ENCODE results near the gene STARD6. TPM values are rescaled to one million over a fixed set of nuclear protein-coding genes. Genes with fewer than 3 reads are reported as not detected.
"Not testable (repeated sequence)": the region's sequence is repeated elsewhere in the genome, so short reads cannot be mapped to it uniquely, and the experiment has no call there.

The STARD6 gene
- total RNA-seq, 1 experiment from 2014 or later, result not detected

DNA sequence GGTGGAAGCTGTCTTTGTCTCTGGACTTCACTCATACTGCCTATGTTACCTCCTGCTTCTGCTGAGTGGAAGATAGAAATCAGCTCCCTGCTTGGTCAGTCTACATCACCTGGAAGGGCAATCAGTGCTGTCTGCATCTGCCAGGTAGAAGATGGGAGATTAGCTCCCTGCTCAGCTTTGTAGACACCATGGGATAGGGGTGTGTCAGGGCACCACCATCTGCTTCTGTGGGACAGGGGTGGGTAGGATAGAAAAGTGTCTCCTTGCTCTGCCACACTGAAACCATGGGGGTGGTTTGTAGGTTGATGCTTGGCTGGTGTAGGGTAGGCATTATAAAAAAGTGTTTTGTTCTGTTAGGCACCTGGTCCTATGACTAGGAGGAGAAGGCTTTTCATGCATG lies 34.1 kb downstream of the STARD6 start:
- DNase-seq (ENCODE audit: low read depth, low spot score) (no peak), ATAC-seq (no peak)
- no peaks in the 10 kb centered on the region for H3K27me3 ChIP-seq (ENCODE audit: control insufficient read depth, insufficient read depth, low read length)
- H3K4me1 ChIP-seq (ENCODE audit: control insufficient read depth, insufficient read depth, low read length), result no peaks in the 10 kb centered on the region
- no TSS peak for BruUV-seq (replicated peaks)
- TF ChIP-seq, protein P1, sequence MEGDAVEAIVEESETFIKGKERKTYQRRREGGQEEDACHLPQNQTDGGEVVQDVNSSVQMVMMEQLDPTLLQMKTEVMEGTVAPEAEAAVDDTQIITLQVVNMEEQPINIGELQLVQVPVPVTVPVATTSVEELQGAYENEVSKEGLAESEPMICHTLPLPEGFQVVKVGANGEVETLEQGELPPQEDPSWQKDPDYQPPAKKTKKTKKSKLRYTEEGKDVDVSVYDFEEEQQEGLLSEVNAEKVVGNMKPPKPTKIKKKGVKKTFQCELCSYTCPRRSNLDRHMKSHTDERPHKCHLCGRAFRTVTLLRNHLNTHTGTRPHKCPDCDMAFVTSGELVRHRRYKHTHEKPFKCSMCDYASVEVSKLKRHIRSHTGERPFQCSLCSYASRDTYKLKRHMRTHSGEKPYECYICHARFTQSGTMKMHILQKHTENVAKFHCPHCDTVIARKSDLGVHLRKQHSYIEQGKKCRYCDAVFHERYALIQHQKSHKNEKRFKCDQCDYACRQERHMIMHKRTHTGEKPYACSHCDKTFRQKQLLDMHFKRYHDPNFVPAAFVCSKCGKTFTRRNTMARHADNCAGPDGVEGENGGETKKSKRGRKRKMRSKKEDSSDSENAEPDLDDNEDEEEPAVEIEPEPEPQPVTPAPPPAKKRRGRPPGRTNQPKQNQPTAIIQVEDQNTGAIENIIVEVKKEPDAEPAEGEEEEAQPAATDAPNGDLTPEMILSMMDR (IDR thresholded peaks at IDR 0.05), result no peak
- TF ChIP-seq, protein P2, sequence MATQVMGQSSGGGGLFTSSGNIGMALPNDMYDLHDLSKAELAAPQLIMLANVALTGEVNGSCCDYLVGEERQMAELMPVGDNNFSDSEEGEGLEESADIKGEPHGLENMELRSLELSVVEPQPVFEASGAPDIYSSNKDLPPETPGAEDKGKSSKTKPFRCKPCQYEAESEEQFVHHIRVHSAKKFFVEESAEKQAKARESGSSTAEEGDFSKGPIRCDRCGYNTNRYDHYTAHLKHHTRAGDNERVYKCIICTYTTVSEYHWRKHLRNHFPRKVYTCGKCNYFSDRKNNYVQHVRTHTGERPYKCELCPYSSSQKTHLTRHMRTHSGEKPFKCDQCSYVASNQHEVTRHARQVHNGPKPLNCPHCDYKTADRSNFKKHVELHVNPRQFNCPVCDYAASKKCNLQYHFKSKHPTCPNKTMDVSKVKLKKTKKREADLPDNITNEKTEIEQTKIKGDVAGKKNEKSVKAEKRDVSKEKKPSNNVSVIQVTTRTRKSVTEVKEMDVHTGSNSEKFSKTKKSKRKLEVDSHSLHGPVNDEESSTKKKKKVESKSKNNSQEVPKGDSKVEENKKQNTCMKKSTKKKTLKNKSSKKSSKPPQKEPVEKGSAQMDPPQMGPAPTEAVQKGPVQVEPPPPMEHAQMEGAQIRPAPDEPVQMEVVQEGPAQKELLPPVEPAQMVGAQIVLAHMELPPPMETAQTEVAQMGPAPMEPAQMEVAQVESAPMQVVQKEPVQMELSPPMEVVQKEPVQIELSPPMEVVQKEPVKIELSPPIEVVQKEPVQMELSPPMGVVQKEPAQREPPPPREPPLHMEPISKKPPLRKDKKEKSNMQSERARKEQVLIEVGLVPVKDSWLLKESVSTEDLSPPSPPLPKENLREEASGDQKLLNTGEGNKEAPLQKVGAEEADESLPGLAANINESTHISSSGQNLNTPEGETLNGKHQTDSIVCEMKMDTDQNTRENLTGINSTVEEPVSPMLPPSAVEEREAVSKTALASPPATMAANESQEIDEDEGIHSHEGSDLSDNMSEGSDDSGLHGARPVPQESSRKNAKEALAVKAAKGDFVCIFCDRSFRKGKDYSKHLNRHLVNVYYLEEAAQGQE (IDR thresholded peaks at IDR 0.05; ENCODE audit: insufficient read depth in 1 of 2, low read depth in 2 of 2, low read length in 1 of 2), result no peak
- intact Hi-C loops (cut with micrococcal nuclease; ENCODE audit: unreplicated experiment) (no loop called here), in situ Hi-C loops (cut with HindIII; ENCODE audit: low pct_unique_long_range_greater_than_20kb, low sequenced_read_pairs) (no loop called here)
- H3K9me3 ChIP-seq (ENCODE audit: control insufficient read depth, insufficient read depth, low read depth, low read length), result no peaks in the 10 kb centered on the region
- CTCF ChIA-PET, result no interaction called here
- no peak overlapping the region for H3K27ac ChIP-seq (ENCODE audit: low read length)
- POLR2A ChIA-PET, result no interaction called here
- H3K4me3 ChIP-seq (ENCODE audit: low read depth in 2 of 2, low read length in 2 of 2), result no peak overlapping the region
- no peaks in the 10 kb centered on the region for H3K36me3 ChIP-seq (ENCODE audit: control insufficient read depth, insufficient read depth, low read length)

DNA sequence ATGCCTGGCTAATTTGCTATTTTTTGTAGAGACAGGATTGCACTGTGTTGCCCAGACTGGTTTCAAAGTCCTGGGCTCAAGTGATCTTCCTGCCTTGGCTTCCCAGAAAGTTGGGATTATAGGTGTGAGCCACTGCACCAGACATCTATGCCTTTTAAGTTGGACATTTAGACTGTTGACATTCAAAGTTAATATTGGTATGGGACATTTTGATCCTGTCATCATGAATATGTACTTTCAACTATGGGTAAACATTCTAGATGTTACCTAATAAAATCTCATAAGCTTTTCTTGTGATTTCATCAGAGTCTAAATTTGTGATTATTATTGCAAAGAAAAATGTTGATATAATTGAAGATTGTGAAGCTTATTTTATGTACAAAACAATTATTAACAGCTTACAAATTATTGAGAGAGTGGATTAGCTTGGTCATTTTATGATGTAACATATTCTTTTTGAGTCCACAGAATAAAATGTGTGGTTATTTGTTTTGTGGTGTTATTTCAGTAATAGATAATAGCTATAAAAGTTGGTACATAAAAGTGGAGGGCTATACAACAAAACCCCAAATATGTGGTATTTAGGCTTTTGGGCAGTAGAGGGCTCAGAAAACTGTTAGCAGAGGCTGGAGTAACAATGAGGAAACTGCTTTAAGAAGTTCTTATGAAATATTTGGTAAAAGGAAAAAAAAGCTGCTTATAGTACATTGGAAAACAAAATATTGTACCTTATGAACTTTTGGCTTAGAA lies 41.4 kb downstream of the STARD6 start:
- ATAC-seq (no peak), DNase-seq (ENCODE audit: low read depth, low spot score) (no peak)
- Histone ChIP-seq H3K27me3 (ENCODE audit: control insufficient read depth, insufficient read depth, low read length) (no peaks in the 10 kb centered on the region), H3K36me3 (ENCODE audit: control insufficient read depth, insufficient read depth, low read length) (no peaks in the 10 kb centered on the region), H3K4me1 (ENCODE audit: control insufficient read depth, insufficient read depth, low read length) (no peaks in the 10 kb centered on the region), H3K27ac (ENCODE audit: low read length) (no peak overlapping the region), H3K9me3 (ENCODE audit: control insufficient read depth, insufficient read depth, low read depth, low read length) (no peaks in the 10 kb centered on the region), H3K4me3 (ENCODE audit: low read depth in 2 of 2, low read length in 2 of 2) (no peak overlapping the region)
- in situ Hi-C loops (cut with HindIII; ENCODE audit: low pct_unique_long_range_greater_than_20kb, low sequenced_read_pairs), result no loop called here
- ChIA-PET CTCF (no interaction called here), POLR2A (no interaction called here)
- BruUV-seq (replicated peaks), result no TSS peak
- TF ChIP-seq SIN3A (IDR thresholded peaks at IDR 0.05; ENCODE audit: borderline replicate concordance, insufficient read depth, low read depth, low read length) (no peak), TCF7L2 (IDR thresholded peaks at IDR 0.05; ENCODE audit: low read depth, low read length) (no peak), POLR2AphosphoS5 (IDR thresholded peaks at IDR 0.05; ENCODE audit: low read depth, low read length) (no peak)
- TF ChIP-seq, protein P1 (IDR thresholded peaks at IDR 0.05), result no peak
- TF ChIP-seq, protein P2 (IDR thresholded peaks at IDR 0.05; ENCODE audit: insufficient read depth in 1 of 2, low read depth in 2 of 2, low read length in 1 of 2), result no peak
- intact Hi-C loops (cut with micrococcal nuclease; ENCODE audit: unreplicated experiment), result no loop called here

DNA sequence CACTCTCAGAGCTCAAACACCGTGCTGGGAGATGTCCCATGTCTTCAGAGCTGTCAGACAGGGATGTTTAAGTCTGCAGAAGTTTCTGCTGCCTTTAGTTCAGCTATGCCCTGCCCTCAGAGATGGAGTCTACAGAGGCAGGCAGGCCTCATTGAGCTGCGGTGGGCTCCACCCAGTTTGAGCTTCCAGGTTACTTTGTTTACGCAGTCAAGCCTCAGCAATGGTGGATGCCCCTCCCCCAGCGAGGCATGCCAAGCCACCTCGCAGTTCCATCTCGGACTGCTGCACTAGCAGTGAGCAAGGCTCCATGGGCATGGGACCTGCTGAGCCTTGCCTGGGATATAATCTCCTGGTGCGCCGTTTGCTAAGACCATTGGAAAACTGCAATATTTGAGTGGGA lies 48.1 kb downstream of the STARD6 start:
- H3K4me3 ChIP-seq (ENCODE audit: low read depth in 2 of 2, low read length in 2 of 2); H3K27ac ChIP-seq (ENCODE audit: low read length); H3K4me1 ChIP-seq (ENCODE audit: control insufficient read depth, insufficient read depth, low read length); H3K9me3 ChIP-seq (ENCODE audit: control insufficient read depth, insufficient read depth, low read depth, low read length); in situ Hi-C loops (cut with HindIII; ENCODE audit: low pct_unique_long_range_greater_than_20kb, low sequenced_read_pairs); DNase-seq (ENCODE audit: low read depth, low spot score); BruUV-seq (replicated peaks); ATAC-seq; H3K36me3 ChIP-seq (ENCODE audit: control insufficient read depth, insufficient read depth, low read length); POLR2A ChIA-PET; H3K27me3 ChIP-seq (ENCODE audit: control insufficient read depth, insufficient read depth, low read length); intact Hi-C loops (cut with micrococcal nuclease; ENCODE audit: unreplicated experiment); CTCF ChIA-PET: not testable (repeated sequence)
